ENCODE data around the gene RFX6. TPM values are rescaled to one million over a fixed set of nuclear protein-coding genes. Genes with fewer than 3 reads are reported as not detected.

The RFX6 gene
- total RNA-seq = not detected in 2 replicates

GRCh38 chr6:116876635-116877611 lies at the start of gene RFX6:
Gene RFX6 (plus strand): TSS chr6:116877242. CDS start chr6:116877276, 34 bp downstream.

GRCh38 chr6:116828983-116829382 lies 48.1 kb upstream of the RFX6 start, which contains the start of gene GPRC6A:
Gene GPRC6A (minus strand): TSS chr6:116829083. CDS start chr6:116829013, 70 bp downstream.

Other genes with a start within 250 kb of the RFX6 start
- 8.2 and 8.9 TPM in 2 replicates for gene ZUP1, start 208.5 kb upstream of the RFX6 start, total RNA-seq
- 3.1 and 3.7 TPM in 2 replicates for gene KPNA5, start 196.0 kb upstream of the RFX6 start, total RNA-seq
- gene FAM162B, start 111.5 kb upstream of the RFX6 start, total RNA-seq = 14.7 and 19.8 TPM in 2 replicates
- not detected in 2 replicates for gene GPRC6A, start 48.2 kb upstream of the RFX6 start, total RNA-seq